ENCODE data around the gene ANTXR2. TPM values are rescaled to one million over a fixed set of nuclear protein-coding genes. Genes with fewer than 3 reads are reported as not detected.

Gene ANTXR2
- total RNA-seq, 1 experiment from 2014 or later = 72.0 TPM

DNA sequence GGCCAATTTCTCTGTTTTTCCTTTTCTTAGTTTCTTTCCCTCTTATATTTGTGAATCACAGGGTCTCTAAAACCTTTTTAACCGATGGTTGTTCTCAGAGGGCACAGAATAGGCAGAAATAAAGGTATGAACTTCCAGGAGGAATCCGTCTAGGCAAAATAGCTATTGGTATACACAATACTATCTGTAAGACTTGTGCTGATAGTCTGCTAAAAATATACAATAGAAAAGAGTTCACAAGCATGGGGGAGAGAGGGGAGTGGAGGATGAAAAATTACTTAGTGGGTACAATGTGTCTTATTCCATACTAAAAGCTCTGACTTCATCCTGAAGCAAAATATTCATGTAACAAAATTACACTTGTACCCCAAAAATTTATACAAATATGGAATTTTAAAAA is 30.2 kb downstream of the ANTXR2 start:
- Histone ChIP-seq H3K4me3 (no peak overlapping the region), H3K4me1 (replicated peaks) (peaks cover 1% of the 10 kb centered on the region; the same call in 1 of the 2 replicates), H3K9me3 (replicated peaks) (no peaks in the 10 kb centered on the region), H3K27me3 (replicated peaks) (no peaks in the 10 kb centered on the region), H3K27ac (no peak overlapping the region), H3K36me3 (peaks cover 34% of the 10 kb centered on the region)
- no peak for DNase-seq (ENCODE audit: low read depth in 1 of 2, low spot score in 2 of 2)

DNA sequence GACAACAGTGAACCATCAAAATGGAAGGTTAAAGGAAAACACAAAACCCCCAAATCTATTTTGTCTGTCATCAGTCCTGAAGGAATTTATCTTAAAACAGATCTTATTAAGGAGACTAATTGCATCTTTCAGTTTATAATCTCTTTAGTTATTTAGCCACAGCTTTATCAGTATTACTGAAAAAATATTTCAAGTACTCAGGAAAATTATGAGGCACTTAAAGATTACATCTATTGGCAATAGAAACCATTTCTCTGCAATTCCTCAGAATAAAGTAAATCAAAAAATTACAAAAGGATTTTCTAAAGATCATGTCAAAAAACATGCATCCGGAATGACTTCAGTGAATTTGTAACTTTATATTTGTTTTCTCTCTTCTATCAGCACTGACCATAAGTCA is 35.2 kb downstream of the ANTXR2 start:
- Histone ChIP-seq H3K27ac (peak overlapping the region; percentile 76), H3K4me3 (no peak overlapping the region), H3K36me3 (peaks cover 14% of the 10 kb centered on the region), H3K27me3 (replicated peaks) (no peaks in the 10 kb centered on the region), H3K9me3 (replicated peaks) (no peaks in the 10 kb centered on the region), H3K4me1 (replicated peaks) (peaks cover 16% of the 10 kb centered on the region)
- DNase-seq (ENCODE audit: low read depth in 1 of 2, low spot score in 2 of 2) = no peak

DNA sequence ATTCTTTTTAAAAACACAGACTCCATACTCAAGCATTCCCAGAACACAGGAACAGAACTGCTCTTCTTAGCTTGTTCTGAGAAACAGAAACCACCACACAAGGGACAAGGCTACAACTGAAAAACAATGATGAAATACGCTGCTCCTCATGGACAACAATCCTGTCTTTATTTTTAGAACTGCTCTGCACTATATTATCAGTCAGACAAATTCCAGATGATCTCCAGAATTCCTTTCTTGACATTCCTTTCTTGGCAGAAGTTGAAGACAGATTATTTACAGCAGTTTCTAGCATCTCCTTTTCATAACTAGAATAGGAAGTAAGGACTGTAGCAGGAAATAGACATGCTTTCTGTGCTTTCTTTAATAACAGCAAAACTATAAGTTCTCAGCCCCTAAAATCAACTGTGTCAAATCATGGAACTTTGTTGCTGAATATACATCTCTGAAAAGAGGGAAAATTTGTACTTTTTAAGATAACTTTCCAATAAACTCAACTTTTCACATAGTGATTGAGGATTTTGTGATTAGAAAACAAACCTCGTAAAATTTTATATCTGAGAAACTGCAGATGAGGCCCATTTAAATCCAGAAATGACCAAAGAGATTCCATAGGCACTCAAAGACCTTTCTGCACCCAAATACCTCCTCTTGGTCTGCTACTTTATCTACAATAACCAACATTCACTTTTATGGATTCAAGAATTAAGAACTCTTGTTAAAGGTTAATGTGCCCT is 35.9 kb downstream of the ANTXR2 start:
- Histone ChIP-seq H3K4me3 (peak overlapping the region; percentile 5; the same call in 1 of the 2 replicates), H3K36me3 (peaks cover 12% of the 10 kb centered on the region), H3K27ac (peak overlapping the region; percentile 76), H3K27me3 (replicated peaks) (no peaks in the 10 kb centered on the region), H3K9me3 (replicated peaks) (no peaks in the 10 kb centered on the region), H3K4me1 (replicated peaks) (peaks cover 16% of the 10 kb centered on the region)
- peak in 1 of 2 experiments; percentile 62 for DNase-seq (ENCODE audit: low read depth in 1 of 2, low spot score in 2 of 2)

DNA sequence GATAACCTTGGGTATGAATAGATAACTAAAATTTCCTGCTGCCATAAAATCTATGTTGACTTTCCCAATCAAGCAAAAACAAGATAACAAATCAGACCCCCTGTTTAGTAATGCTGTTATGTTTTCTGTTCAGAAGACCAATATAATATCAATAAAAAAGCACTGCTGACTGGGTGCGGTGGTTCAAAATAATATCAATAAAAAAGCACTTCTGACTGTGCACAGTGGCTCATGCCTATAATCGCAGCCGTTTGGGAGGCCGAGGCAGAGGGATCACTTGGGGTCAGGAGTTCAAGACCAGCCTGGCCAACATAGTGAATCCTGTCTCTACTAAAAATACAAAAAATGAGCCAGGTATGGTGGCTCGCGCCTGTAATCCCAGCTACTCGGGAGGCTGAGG is 36.7 kb downstream of the ANTXR2 start:
- peak overlapping the region; percentile 76 for H3K27ac ChIP-seq
- H3K27me3 ChIP-seq (replicated peaks) = no peaks in the 10 kb centered on the region
- DNase-seq (ENCODE audit: low read depth in 1 of 2, low spot score in 2 of 2) = no peak
- peaks cover 16% of the 10 kb centered on the region for H3K4me1 ChIP-seq (replicated peaks)
- no peak overlapping the region for H3K4me3 ChIP-seq
- H3K36me3 ChIP-seq = peaks cover 13% of the 10 kb centered on the region
- no peaks in the 10 kb centered on the region for H3K9me3 ChIP-seq (replicated peaks)

DNA sequence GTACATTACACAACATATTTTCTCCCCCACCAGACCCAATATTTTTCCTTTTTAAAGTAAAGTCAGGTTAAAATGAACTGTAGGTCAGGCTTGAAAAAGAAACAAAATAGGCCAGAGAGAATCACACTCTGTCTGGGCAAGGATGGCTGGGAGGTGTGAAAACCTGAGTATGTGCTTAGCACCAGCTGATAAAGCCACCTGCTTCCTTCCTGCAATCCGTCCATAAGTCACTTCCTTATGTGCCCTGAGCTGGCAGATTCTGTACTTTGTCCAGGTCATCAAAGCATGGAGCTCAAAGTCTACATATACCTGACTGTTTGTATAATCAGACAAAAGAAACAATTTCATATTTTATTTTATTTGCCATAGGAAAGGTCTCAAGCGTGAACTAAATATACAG is 37.7 kb downstream of the ANTXR2 start:
- Histone ChIP-seq H3K4me1 (replicated peaks) (peaks cover 16% of the 10 kb centered on the region), H3K9me3 (replicated peaks) (no peaks in the 10 kb centered on the region), H3K36me3 (peaks cover 23% of the 10 kb centered on the region), H3K27ac (no peak overlapping the region), H3K4me3 (no peak overlapping the region), H3K27me3 (replicated peaks) (no peaks in the 10 kb centered on the region)
- no peak for DNase-seq (ENCODE audit: low read depth in 1 of 2, low spot score in 2 of 2)

DNA sequence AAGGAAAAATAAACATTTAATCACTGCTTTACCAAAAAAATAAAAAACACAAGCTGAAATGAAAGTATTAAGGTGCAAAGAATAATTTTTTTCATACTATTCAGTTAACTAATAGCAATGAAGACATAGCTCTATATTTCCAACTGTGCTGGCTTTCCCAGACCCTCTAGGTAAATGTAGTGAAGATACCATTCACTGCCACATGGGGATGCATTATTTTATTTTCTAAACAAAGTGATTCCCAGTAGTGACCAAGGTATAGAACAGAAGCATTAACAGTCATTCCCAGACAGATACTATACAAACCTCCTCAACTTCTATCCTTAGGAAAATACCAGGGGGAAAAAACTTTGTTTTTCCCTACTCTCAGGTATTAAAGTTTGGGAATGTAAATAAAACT is 39.4 kb downstream of the ANTXR2 start:
- DNase-seq (ENCODE audit: low read depth in 1 of 2, low spot score in 2 of 2) = no peak
- Histone ChIP-seq H3K4me1 (replicated peaks) (peaks cover 16% of the 10 kb centered on the region), H3K4me3 (no peak overlapping the region), H3K36me3 (peaks cover 24% of the 10 kb centered on the region), H3K27ac (no peak overlapping the region), H3K9me3 (replicated peaks) (no peaks in the 10 kb centered on the region), H3K27me3 (replicated peaks) (no peaks in the 10 kb centered on the region)

DNA sequence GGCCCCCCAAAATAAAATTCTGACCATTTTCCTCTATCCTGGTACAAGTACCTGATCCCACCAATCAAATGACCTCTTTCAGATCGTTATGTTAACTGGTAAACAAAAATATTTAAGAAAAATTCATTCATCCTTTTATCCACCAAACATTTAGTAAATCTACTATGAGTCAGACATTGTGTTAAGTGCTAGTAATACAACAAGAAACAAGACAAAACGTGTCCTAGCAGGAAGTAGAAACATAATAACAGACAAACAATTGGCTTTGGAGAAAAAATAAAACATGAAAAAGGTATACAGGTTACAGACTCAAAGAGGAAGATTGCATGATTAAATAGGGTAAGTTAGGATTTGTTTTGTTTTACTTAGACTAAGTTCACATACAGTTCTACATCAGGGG is 43.7 kb downstream of the ANTXR2 start:
- no peaks in the 10 kb centered on the region for H3K4me1 ChIP-seq (replicated peaks)
- no peak overlapping the region for H3K27ac ChIP-seq
- H3K36me3 ChIP-seq = peaks cover 42% of the 10 kb centered on the region
- H3K9me3 ChIP-seq (replicated peaks) = no peaks in the 10 kb centered on the region
- H3K4me3 ChIP-seq = no peak overlapping the region
- no peak for DNase-seq (ENCODE audit: low read depth in 1 of 2, low spot score in 2 of 2)
- H3K27me3 ChIP-seq (replicated peaks) = no peaks in the 10 kb centered on the region

DNA sequence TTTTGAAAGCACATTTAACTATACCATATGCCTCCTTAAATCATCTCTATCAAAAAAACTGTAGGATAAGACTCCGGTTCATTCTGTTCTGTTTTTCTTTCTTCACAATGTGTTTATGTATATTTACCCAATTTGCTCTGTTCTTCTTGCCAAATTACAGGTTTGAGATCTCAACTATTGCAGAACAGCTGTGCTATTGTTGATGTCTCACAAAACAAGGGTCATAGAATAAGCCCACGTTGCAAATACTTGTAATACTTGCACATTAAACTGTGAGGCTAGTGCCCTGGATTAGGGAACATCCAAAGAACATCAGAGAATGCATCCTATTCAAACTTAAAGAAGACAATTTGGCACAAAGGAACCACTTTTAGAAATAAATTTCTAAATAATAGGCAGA is 45.4 kb downstream of the ANTXR2 start:
- no peak for DNase-seq (ENCODE audit: low read depth in 1 of 2, low spot score in 2 of 2)
- Histone ChIP-seq H3K9me3 (replicated peaks) (no peaks in the 10 kb centered on the region), H3K27me3 (replicated peaks) (no peaks in the 10 kb centered on the region), H3K27ac (no peak overlapping the region), H3K4me1 (replicated peaks) (no peaks in the 10 kb centered on the region), H3K4me3 (no peak overlapping the region), H3K36me3 (peaks cover 57% of the 10 kb centered on the region)

DNA sequence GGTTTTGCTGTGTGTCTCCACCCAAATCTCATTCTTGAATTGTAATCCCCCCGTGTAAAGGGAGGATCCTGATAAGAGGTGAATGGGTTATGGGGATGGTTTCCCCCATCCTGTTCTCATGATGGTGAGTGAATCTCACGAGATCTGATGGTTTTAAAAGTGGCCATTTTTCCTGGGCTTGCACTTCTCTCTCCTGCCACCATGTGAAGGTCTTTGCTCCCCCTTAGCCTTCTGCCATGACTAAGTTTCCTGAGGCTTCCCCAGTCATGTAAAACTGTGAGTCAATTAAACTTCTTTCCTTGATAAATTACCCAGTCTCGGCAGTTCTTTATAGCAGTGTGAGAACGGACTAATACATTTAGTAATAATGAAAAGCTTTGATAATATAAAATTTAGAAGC is 46.9 kb downstream of the ANTXR2 start:
- Histone ChIP-seq H3K27me3 (replicated peaks) (no peaks in the 10 kb centered on the region), H3K4me1 (replicated peaks) (peaks cover 4% of the 10 kb centered on the region), H3K9me3 (replicated peaks) (no peaks in the 10 kb centered on the region), H3K4me3 (no peak overlapping the region), H3K36me3 (peaks cover 52% of the 10 kb centered on the region), H3K27ac (no peak overlapping the region)
- no peak for DNase-seq (ENCODE audit: low read depth in 1 of 2, low spot score in 2 of 2)

DNA sequence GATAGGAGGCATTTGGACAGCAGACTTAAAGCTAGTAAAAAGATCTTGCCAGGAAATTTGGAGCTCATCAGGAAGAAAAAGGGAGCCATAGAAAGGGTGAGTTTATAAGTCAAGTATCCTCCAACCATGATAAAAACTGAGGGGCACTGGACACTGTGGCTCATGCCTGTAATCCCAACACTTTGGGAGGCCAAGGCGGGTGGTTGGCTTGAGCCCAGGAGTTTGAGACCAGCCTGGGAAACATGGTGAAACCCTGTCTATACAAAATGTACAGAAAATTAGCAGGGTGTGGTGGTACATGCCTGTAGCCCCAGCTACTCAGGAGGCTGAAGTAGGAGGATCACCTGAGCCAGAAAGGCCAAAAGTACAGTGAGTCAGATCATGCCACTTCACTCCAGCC is 48.7 kb downstream of the ANTXR2 start:
- Histone ChIP-seq H3K4me1 (replicated peaks) (peaks cover 5% of the 10 kb centered on the region), H3K36me3 (peaks cover 40% of the 10 kb centered on the region), H3K9me3 (replicated peaks) (no peaks in the 10 kb centered on the region), H3K4me3 (no peak overlapping the region), H3K27me3 (replicated peaks) (no peaks in the 10 kb centered on the region), H3K27ac (no peak overlapping the region)
- DNase-seq (ENCODE audit: low read depth in 1 of 2, low spot score in 2 of 2) = no peak

DNA sequence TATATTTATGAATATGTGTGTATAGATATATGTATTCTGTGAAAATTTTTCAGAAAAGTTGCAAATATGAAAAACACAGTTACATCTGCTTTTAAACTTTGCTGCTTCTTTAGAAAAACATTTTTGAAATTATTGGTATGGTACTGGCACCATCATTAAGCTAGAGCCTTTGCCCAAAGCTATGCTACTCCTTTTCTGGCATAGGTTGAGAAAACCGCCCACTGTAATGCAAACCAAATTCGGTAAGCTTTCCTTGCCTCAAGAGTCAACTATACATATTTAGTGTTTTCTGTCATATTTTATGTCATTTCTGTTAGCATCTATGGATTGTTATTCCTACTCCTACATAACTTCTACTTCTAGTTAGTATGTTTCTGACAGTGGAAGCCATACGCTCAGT is 50.7 kb downstream of the ANTXR2 start:
- no peak for DNase-seq (ENCODE audit: low read depth in 1 of 2, low spot score in 2 of 2)
- Histone ChIP-seq H3K4me3 (no peak overlapping the region), H3K36me3 (peaks cover 41% of the 10 kb centered on the region), H3K27me3 (replicated peaks) (no peaks in the 10 kb centered on the region), H3K9me3 (replicated peaks) (no peaks in the 10 kb centered on the region), H3K4me1 (replicated peaks) (peaks cover 16% of the 10 kb centered on the region), H3K27ac (no peak overlapping the region)

DNA sequence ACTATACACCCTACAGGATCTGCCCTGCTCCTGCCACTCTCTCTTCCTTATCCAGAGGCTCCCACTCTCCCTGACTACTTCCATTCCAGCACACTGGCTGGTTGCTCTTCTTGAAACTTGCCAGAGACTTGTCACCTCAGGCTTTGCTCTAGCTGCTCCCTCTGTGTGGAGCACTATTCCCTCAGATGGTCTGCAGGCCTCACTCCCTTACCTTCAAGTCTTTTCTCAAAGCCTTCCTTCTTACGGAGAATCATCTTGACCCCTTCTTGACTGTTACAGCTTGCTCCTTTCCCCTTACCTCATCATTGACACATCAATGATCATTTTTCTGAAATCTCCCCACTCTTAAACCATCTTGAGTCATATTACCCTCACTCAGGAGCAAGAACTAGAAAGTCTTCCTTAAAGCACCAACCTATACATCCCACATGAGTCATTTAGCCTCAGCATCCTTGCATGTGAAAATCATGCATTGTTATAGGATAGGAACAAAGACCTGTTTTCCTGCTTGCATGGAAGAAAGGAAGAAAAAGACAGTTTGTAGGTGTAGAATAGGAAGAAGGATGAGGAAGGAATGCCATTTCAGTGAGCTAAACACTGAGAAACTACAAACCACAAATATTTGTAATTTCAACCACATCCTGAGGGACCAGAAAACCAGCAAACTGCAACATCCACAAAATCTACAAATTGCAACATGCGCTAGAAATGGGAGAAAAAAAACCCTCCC is 55.7 kb downstream of the ANTXR2 start:
- Histone ChIP-seq H3K4me3 (no peak overlapping the region), H3K27ac (peak overlapping the region; percentile 92)

DNA sequence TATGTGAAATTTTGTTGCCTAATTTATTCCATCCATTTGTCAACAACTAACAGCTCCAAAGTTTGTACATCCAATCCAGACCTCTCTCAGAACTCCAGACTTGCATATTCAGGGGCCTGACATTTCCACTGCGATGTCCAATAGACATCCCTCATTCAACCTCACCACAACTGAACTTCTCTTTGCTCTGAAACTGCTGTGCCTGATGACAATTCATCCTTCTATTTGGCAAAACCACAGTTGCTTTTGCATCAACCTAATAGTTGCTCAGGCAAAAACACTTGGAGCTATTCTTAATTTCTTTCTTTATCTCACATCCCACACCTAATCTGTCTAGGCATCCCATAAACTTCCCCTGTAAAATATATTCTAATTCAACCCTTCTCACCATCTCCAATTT is 56.5 kb downstream of the ANTXR2 start:
- H3K9me3 ChIP-seq (replicated peaks) = no peaks in the 10 kb centered on the region
- peaks cover 39% of the 10 kb centered on the region for H3K4me1 ChIP-seq (replicated peaks)
- DNase-seq (ENCODE audit: low read depth in 1 of 2, low spot score in 2 of 2) = no peak
- H3K27me3 ChIP-seq (replicated peaks) = no peaks in the 10 kb centered on the region
- H3K27ac ChIP-seq = peak overlapping the region; percentile 92
- H3K36me3 ChIP-seq = peaks cover 25% of the 10 kb centered on the region
- no peak overlapping the region for H3K4me3 ChIP-seq

More for the DNA sequence above, 55.7 kb downstream of the ANTXR2 start:
- DNase-seq (ENCODE audit: low read depth in 1 of 2, low spot score in 2 of 2) = peak; percentile 46 to 91
- Histone ChIP-seq H3K36me3 (peaks cover 25% of the 10 kb centered on the region), H3K9me3 (replicated peaks) (no peaks in the 10 kb centered on the region), H3K4me1 (replicated peaks) (peaks cover 31% of the 10 kb centered on the region), H3K27me3 (replicated peaks) (no peaks in the 10 kb centered on the region)

DNA sequence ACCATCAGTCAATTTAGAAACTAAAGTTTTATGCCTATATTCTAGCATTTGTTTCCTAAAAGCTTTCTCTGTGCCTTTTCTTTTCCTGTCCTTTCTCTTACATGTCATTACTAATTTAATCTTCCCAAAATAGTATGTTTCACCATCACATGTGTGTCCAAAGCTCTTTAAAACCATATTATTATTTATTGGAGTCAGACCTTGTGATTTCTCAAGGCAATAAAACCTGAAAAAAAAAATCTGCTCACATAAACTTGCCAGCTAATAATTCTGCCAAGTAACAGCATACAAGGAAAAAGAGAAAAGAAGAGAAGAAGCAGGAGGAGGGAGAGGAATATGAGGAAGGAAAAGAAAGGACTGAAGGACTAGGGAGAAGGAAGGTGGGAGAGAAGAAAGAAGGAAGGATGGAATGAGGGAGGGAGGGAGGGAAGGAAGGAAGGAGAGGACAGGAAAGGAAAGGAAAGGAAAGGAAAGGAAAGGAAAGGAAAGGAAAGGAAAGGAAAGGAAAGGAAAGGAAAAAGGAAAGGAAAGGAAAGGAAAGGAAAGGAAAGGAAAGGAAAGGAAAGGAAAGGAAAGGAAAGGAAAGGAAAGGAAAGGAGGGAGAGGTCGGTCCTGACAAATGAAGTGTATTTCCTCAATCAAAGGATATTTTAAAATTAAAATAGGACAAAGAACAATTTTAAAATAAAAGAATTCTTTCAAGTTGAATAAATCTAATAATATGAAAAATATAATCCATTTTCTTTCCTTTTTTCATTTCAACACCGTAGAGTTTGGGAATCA is 57.4 kb downstream of the ANTXR2 start:
- H3K4me1 ChIP-seq (replicated peaks) = peaks cover 38% of the 10 kb centered on the region
- H3K4me3 ChIP-seq = no peak overlapping the region
- no peaks in the 10 kb centered on the region for H3K27me3 ChIP-seq (replicated peaks)
- H3K27ac ChIP-seq = no peak overlapping the region
- DNase-seq (ENCODE audit: low read depth in 1 of 2, low spot score in 2 of 2) = no peak
- peaks cover 25% of the 10 kb centered on the region for H3K36me3 ChIP-seq
- H3K9me3 ChIP-seq (replicated peaks) = no peaks in the 10 kb centered on the region

Measured in SJSA1 (cell line).